IMR-90 (cell line): Measurements from ENCODE around the gene SERPINE2. TPM values are rescaled to one million over a fixed set of nuclear protein-coding genes. Genes with fewer than 3 reads are reported as not detected.

Source experiments
- ATAC-seq: fragments of 200-7000 bp; cut with Tn5 transposase; 2 replicates; pipeline ENCODE4 v1.9.1; 2020; ENCODE audit warnings: low read depth, mild to moderate bottlenecking, moderate library complexity
- BruUV-seq: library from RNA; stranded (reverse); fragments of 400-500 nt; replicated peaks from 2 replicates; lab custom pipeline; 2021; lab: Mats Ljungman, UMichigan
- CTCF ChIA-PET: fragments of 300-600 bp; formaldehyde crosslinking; extraction: SDS; loops from one replicate; lab custom pipeline; 2021; ENCODE audit warnings: antibody characterized with exemption; lab: Yijun Ruan, JAX
- POLR2A ChIA-PET: fragments of 300-600 bp; sonication (Branson Sonifier 250); formaldehyde crosslinking; loops from one replicate; lab custom pipeline; 2022; ENCODE audit warnings: antibody characterized with exemption; ENCODE audit not compliant: unreplicated experiment; lab: Charles Lee
- DNase-seq: peaks from one replicate; pipeline ENCODE4 v3.0.0; 2013
- H2AFZ ChIP-seq: replicated peaks from 2 replicates; pipeline ENCODE3; 2013; ENCODE audit warnings: low read length, mild to moderate bottlenecking; ENCODE audit not compliant: poor library complexity
- H2AK5ac ChIP-seq: 2 replicates; pipeline ENCODE4 v1.6.1; 2013; ENCODE audit warnings: low read depth, low read length, inconsistent platforms
- H2AK9ac ChIP-seq: replicated peaks from 2 replicates; pipeline ENCODE3; 2013; ENCODE audit warnings: mild to moderate bottlenecking, low read depth, low read length, moderate library complexity; ENCODE audit not compliant: poor library complexity
- H2BK120ac ChIP-seq: 2 replicates; pipeline ENCODE4 v1.6.1; 2013; ENCODE audit warnings: low read depth, low read length, inconsistent platforms
- H2BK15ac ChIP-seq: 3 replicates; pipeline ENCODE4 v1.6.1; 2013; ENCODE audit warnings: low read depth, low read length, inconsistent platforms
- H2BK20ac ChIP-seq: 2 replicates; pipeline ENCODE4 v1.6.1; 2013; ENCODE audit warnings: low read depth, mild to moderate bottlenecking, inconsistent platforms, low read length, moderate library complexity
- H2BK5ac ChIP-seq: 2 replicates; pipeline ENCODE4 v1.6.1; 2013; ENCODE audit warnings: mild to moderate bottlenecking, low read depth, low read length, inconsistent platforms; ENCODE audit not compliant: poor library complexity, severe bottlenecking
- H3K14ac ChIP-seq: replicated peaks from 2 replicates; pipeline ENCODE4 v1.6.1; 2013; ENCODE audit warnings: low read depth, low read length, inconsistent platforms
- H3K18ac ChIP-seq: 2 replicates; pipeline ENCODE4 v1.6.1; 2013; ENCODE audit warnings: low read depth, low read length, control low read depth
- H3K23ac ChIP-seq: 2 replicates; pipeline ENCODE4 v1.6.1; 2013; ENCODE audit warnings: low read depth, low read length, inconsistent platforms
- H3K27ac ChIP-seq: 2 replicates; pipeline ENCODE4 v1.5.1; 2013; ENCODE audit warnings: mild to moderate bottlenecking, control low read depth, low read length; ENCODE audit not compliant: insufficient read depth
- H3K27me3 ChIP-seq: 2 replicates; pipeline ENCODE4 v1.6.1; 2013; ENCODE audit warnings: low read length; ENCODE audit not compliant: control insufficient read depth, insufficient read depth
- H3K36me3 ChIP-seq: 2 replicates; pipeline ENCODE4 v1.6.1; 2013; ENCODE audit warnings: low read length, mixed read lengths; ENCODE audit not compliant: control insufficient read depth, insufficient read depth
- H3K4ac ChIP-seq: 2 replicates; pipeline ENCODE4 v1.6.1; 2013; ENCODE audit warnings: low read depth, low read length, inconsistent platforms
- H3K4me1 ChIP-seq: 2 replicates; pipeline ENCODE4 v1.6.1; 2013; ENCODE audit warnings: low read length, mixed read lengths; ENCODE audit not compliant: control insufficient read depth, insufficient read depth
- H3K4me2 ChIP-seq: 2 replicates; pipeline ENCODE4 v1.6.1; 2013; ENCODE audit warnings: low read depth, mild to moderate bottlenecking, control low read depth, low read length, moderate library complexity
- H3K4me3 ChIP-seq: 2 replicates; pipeline ENCODE4 v1.5.1; 2013; ENCODE audit warnings: low read depth, mild to moderate bottlenecking, control low read depth, low read length, moderate library complexity; ENCODE audit not compliant: insufficient read depth
- H3K56ac ChIP-seq: 2 replicates; pipeline ENCODE4 v1.6.1; 2013; ENCODE audit warnings: low read length, inconsistent platforms; ENCODE audit not compliant: insufficient read depth; ENCODE audit errors: extremely low read depth
- H3K79me1 ChIP-seq, 2 experiments: 2 replicates each; pipeline ENCODE4 v1.6.1; 2013; ENCODE audit warnings: low read length in 2 of 2, inconsistent platforms in 1 of 2, low read depth in 1 of 2
- H3K9ac ChIP-seq: 2 replicates; pipeline ENCODE4 v1.6.1; 2013; ENCODE audit warnings: low read depth, low read length, control low read depth
- H3K9me1 ChIP-seq: 2 replicates; pipeline ENCODE4 v1.6.1; 2013; ENCODE audit warnings: low read length, inconsistent platforms; ENCODE audit not compliant: insufficient read depth
- H3K9me3 ChIP-seq: 2 replicates; pipeline ENCODE4 v1.6.1; 2013; ENCODE audit warnings: low read length; ENCODE audit not compliant: control insufficient read depth, insufficient read depth
- H4K20me1 ChIP-seq: 2 replicates; pipeline ENCODE4 v1.6.1; 2013; ENCODE audit warnings: low read length, inconsistent platforms; ENCODE audit not compliant: insufficient read depth
- H4K5ac ChIP-seq: 2 replicates; pipeline ENCODE4 v1.6.1; 2013; ENCODE audit warnings: mild to moderate bottlenecking, low read depth, low read length, control low read depth
- H4K8ac ChIP-seq, 2 experiments: 2 replicates each; pipeline ENCODE4 v1.6.1; 2013; ENCODE audit warnings: low read depth in 2 of 2, low read length in 2 of 2, control low read depth in 1 of 2, inconsistent platforms in 1 of 2
- H4K91ac ChIP-seq: 2 replicates; pipeline ENCODE4 v1.6.1; 2013; ENCODE audit warnings: low read depth, low read length, inconsistent platforms; ENCODE audit not compliant: insufficient read depth
- BHLHE40 ChIP-seq: fragments of 150-350 bp; IDR thresholded peaks from 2 replicates; pipeline ENCODE4 v1.6.1; 2016; ENCODE audit warnings: mild to moderate bottlenecking, low read depth, low read length
- CEBPB ChIP-seq: IDR thresholded peaks from 2 replicates; pipeline ENCODE4 v1.6.1; 2012; ENCODE audit warnings: low read depth, low read length, improper control_type of control experiment
- FOS ChIP-seq: fragments of 150-350 bp; IDR thresholded peaks from 2 replicates; pipeline ENCODE4 v1.6.1; 2016; ENCODE audit warnings: low read depth, low read length
- MAZ ChIP-seq: IDR thresholded peaks from 2 replicates; pipeline ENCODE4 v1.6.1; 2012; ENCODE audit warnings: low read depth, mild to moderate bottlenecking, low read length, improper control_type of control experiment, moderate library complexity, borderline replicate concordance
- MXI1 ChIP-seq: IDR thresholded peaks from 2 replicates; pipeline ENCODE4 v1.6.1; 2012; ENCODE audit warnings: low read depth, mild to moderate bottlenecking, low read length, moderate library complexity, borderline replicate concordance
- NFE2L2 ChIP-seq: fragments of 150-350 bp; IDR thresholded peaks from 2 replicates; pipeline ENCODE4 v1.6.1; 2016; ENCODE audit warnings: low read depth, mild to moderate bottlenecking, low read length
- RCOR1 ChIP-seq: IDR thresholded peaks from 2 replicates; pipeline ENCODE4 v1.6.1; 2012; ENCODE audit warnings: mild to moderate bottlenecking, low read length, improper control_type of control experiment; ENCODE audit not compliant: insufficient replicate concordance
- SMC3 ChIP-seq: fragments of 150-350 bp; IDR thresholded peaks from 2 replicates; pipeline ENCODE4 v1.6.1; 2016; ENCODE audit warnings: low read depth, mild to moderate bottlenecking, antibody characterized with exemption, low read length, moderate library complexity
- WGBS, 2 experiments: methylation state at CpG; one replicate each; pipeline versions ENCODE4 v1.1.5 to v1.1.7; 2013; ENCODE audit warnings: missing lambda C conversion rate in 2 of 2; ENCODE audit not compliant: insufficient read length in 1 of 2; ENCODE audit errors: extremely low coverage in 2 of 2; 5-methylcytosine and 5-hydroxymethylcytosine counted together
- dilution Hi-C: fragments of 300-500 bp; cut with HindIII; formaldehyde crosslinking; loops from one replicate; pipeline ENCODE4 v1.14.3; 2018; ENCODE audit warnings: low sequenced_read_pairs; ENCODE audit not compliant: unreplicated experiment
- in situ Hi-C: fragments of 300-500 bp; cut with MboI; formaldehyde crosslinking; loops from 3 replicates; pipeline ENCODE4 v1.14.3; 2019; ENCODE audit warnings: low sequenced_read_pairs, inconsistent platforms, mixed read lengths
- intact Hi-C: fragments of 100-400 bp; cut with micrococcal nuclease; formaldehyde crosslinking; loops from 2 replicates; pipeline ENCODE4 v1.10.0; 2022
- polyA plus RNA-seq, 3 experiments: library from polyadenylated mRNA; depleted of rRNA; stranded (reverse); fragments of >200 nt; gene quantifications; 2 replicates each; pipeline ENCODE4 v1.2.3, GENCODE V29; 2012; ENCODE audit warnings: low replicate concordance in 1 of 3
- total RNA-seq: library from RNA; depleted of rRNA; stranded (reverse); fragments of >200 nt; gene quantifications from 2 replicates; pipeline ENCODE4 v1.2.3, GENCODE V29; 2012
- TF ChIP-seq, protein P1 (sequence below): fragments of 150-350 bp; IDR thresholded peaks from 2 replicates; pipeline ENCODE4 v1.6.1; 2017; ENCODE audit warnings: mild to moderate bottlenecking, antibody characterized with exemption, low read length, low read depth
- TF ChIP-seq, protein P2 (sequence below): conservative IDR thresholded peaks from 2 replicates; pipeline ENCODE4 v1.5.1; 2012; ENCODE audit warnings: mild to moderate bottlenecking, low read depth, low read length, improper control_type of control experiment

Gene SERPINE2
- total and polyA plus RNA-seq, 2 of the 4 experiments (the other 2 are of a cell fraction), result 24.0 to 62.7 TPM

DNA sequence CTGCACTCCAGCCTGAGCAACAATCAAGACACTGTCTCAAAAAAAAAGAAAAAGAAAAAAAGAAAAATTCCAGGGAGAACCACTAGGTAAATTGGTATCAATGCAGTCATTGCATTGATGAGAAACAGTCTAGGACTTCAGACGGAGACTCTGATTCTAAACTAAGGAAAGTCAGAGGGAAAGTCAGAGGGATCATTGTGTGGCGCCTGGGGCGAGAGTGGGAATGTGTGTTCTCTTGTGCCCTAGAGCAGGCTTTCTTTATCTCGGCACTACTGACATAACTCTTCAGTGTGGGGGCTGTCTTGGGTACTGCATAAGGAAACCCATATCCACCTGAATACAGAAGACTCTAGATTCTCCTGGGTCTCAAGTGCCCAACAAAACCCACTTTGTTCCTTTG lies 24.8 kb downstream of the SERPINE2 start:
- Histone ChIP-seq H2AK5ac (no peak overlapping the region), H4K8ac (no peak overlapping the region), H4K5ac (no peak overlapping the region), H3K36me3 (0 out of 2 replicates have a peak, but pooled peaks cover 2% of the 10 kb centered on the region), H2BK15ac (no peak overlapping the region), H3K9me3 (no peaks in the 10 kb centered on the region), H3K4ac (no peak overlapping the region), H3K9me1 (peaks cover 2% of the 10 kb centered on the region; the same call in 1 of the 2 replicates), H3K27ac (no peak overlapping the region), H3K56ac (no peak overlapping the region), H2BK5ac (no peak overlapping the region), H3K18ac (no peak overlapping the region), H4K91ac (no peak overlapping the region), H2BK20ac (no peak overlapping the region), H3K23ac (no peak overlapping the region), H3K4me2 (no peak overlapping the region), H2AFZ (no peak overlapping the region), H3K79me1 (peaks cover 2 to 17% of the 10 kb centered on the region in 2 experiments; a peak in 2 of 4 replicates), H4K20me1 (no peaks in the 10 kb centered on the region), H2AK9ac (no peak overlapping the region), H2BK120ac (no peak overlapping the region), H3K27me3 (no peaks in the 10 kb centered on the region), H3K4me1 (peaks cover 4% of the 10 kb centered on the region), H3K9ac (no peak overlapping the region), H3K14ac (no peak overlapping the region), H3K4me3 (no peak overlapping the region)
- TF ChIP-seq RCOR1, result no peak
- TF ChIP-seq, protein P1, sequence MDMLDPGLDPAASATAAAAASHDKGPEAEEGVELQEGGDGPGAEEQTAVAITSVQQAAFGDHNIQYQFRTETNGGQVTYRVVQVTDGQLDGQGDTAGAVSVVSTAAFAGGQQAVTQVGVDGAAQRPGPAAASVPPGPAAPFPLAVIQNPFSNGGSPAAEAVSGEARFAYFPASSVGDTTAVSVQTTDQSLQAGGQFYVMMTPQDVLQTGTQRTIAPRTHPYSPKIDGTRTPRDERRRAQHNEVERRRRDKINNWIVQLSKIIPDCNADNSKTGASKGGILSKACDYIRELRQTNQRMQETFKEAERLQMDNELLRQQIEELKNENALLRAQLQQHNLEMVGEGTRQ, result no peak
- TF ChIP-seq, protein P2, sequence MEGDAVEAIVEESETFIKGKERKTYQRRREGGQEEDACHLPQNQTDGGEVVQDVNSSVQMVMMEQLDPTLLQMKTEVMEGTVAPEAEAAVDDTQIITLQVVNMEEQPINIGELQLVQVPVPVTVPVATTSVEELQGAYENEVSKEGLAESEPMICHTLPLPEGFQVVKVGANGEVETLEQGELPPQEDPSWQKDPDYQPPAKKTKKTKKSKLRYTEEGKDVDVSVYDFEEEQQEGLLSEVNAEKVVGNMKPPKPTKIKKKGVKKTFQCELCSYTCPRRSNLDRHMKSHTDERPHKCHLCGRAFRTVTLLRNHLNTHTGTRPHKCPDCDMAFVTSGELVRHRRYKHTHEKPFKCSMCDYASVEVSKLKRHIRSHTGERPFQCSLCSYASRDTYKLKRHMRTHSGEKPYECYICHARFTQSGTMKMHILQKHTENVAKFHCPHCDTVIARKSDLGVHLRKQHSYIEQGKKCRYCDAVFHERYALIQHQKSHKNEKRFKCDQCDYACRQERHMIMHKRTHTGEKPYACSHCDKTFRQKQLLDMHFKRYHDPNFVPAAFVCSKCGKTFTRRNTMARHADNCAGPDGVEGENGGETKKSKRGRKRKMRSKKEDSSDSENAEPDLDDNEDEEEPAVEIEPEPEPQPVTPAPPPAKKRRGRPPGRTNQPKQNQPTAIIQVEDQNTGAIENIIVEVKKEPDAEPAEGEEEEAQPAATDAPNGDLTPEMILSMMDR, result no peak
- TF ChIP-seq NFE2L2, result no peak
- TF ChIP-seq BHLHE40, result no peak
- no peak for TF ChIP-seq CEBPB
- TF ChIP-seq MXI1, result no peak
- TF ChIP-seq FOS, result no peak
- no peak for TF ChIP-seq SMC3
- no peak for TF ChIP-seq MAZ
- DNase-seq (no peak), ATAC-seq (no peak)
- CTCF ChIA-PET, result no interaction called here
- dilution Hi-C loops, result no loop called here
- no CpG with 5 or more reads among the region's 4 CpGs for WGBS, 2 experiments
- in situ Hi-C loops, result no loop called here
- intact Hi-C loops, result no loop called here
- BruUV-seq, result no TSS peak
- POLR2A ChIA-PET, result interaction anchor here (0.7 kb wide), 1 partner anchor 13 kb away, joined by 4 read pairs; no protein-coding TSS in a partner anchor
